K562 (cell line): ENCODE measurements around the gene NECAB3. TPM values are rescaled to one million over a fixed set of nuclear protein-coding genes. Genes with fewer than 3 reads are reported as not detected.

Experiments used
- ARID1B ChIP-seq: fragments of 450-650 bp; IDR thresholded peaks from 2 replicates; pipeline ENCODE4 v1.6.1; 2016; ENCODE audit warnings: antibody characterized with exemption, mild to moderate bottlenecking, inconsistent platforms
- BCL6 ChIP-seq: fragments of 250-450 bp; sonication (Bioruptor Pico); IDR thresholded peaks from 2 replicates; pipeline ENCODE4 v1.4.0; 2020
- CBFB ChIP-seq: sonication (generic); formaldehyde crosslinking; IDR thresholded peaks from 2 replicates; pipeline ENCODE4 v1.4.0; 2020; ENCODE audit warnings: mild to moderate bottlenecking, missing genetic modification reagents
- CBX2 ChIP-seq: fragments of 200-600 bp; sonication (generic); IDR thresholded peaks from one replicate; pipeline ENCODE4 v1.6.1; 2012; ENCODE audit warnings: mild to moderate bottlenecking, low read length, inconsistent platforms; ENCODE audit not compliant: insufficient read depth, poor library complexity, severe bottlenecking
- FOXM1 ChIP-seq, 2 experiments: fragments of 450-650 bp in 1 of 2; sonication (generic) in 1 of 2; formaldehyde crosslinking in 1 of 2; IDR thresholded peaks; 2 replicates each; pipeline versions ENCODE4 v1.6.1 to v1.9.0; 2017 to 2022; ENCODE audit warnings: low read depth in 2 of 2, mild to moderate bottlenecking in 2 of 2, missing genetic modification reagents in 1 of 2, moderate library complexity in 1 of 2
- GTF2A2 ChIP-seq: IDR thresholded peaks from 2 replicates; pipeline ENCODE4 v1.6.1; 2016; ENCODE audit warnings: mild to moderate bottlenecking, missing genetic modification characterization, missing compliant biosample characterization
- HDAC6 ChIP-seq: IDR thresholded peaks from 2 replicates; pipeline ENCODE4 v1.6.1; 2012; ENCODE audit warnings: low read depth, mild to moderate bottlenecking, control low read depth, inconsistent platforms, low read length, moderate library complexity
- HMBOX1 ChIP-seq: sonication (generic); IDR thresholded peaks from 2 replicates; pipeline ENCODE4 v1.6.1; 2016
- KHSRP ChIP-seq: fragments of 450-650 bp; IDR thresholded peaks from 2 replicates; pipeline ENCODE4 v1.6.1; 2017
- MEIS2 ChIP-seq: fragments of 450-650 bp; IDR thresholded peaks from 2 replicates; pipeline ENCODE4 v1.6.1; 2014; ENCODE audit warnings: mild to moderate bottlenecking; ENCODE audit not compliant: partially characterized antibody
- MYNN ChIP-seq, 2 experiments: sonication (generic); formaldehyde crosslinking in 1 of 2; IDR thresholded peaks; 2 replicates each; pipeline versions ENCODE4 v1.5.0 to v1.6.1; 2016 to 2020; ENCODE audit warnings: antibody characterized with exemption in 1 of 2, missing genetic modification reagents in 1 of 2
- RFX1 ChIP-seq: fragments of 450-650 bp; IDR thresholded peaks from 2 replicates; pipeline ENCODE4 v1.6.1; 2016; ENCODE audit warnings: mild to moderate bottlenecking, moderate library complexity
- TCF7L2 ChIP-seq: fragments of 150-350 bp; IDR thresholded peaks from 2 replicates; pipeline ENCODE4 v1.6.1; 2016; ENCODE audit warnings: low read depth, mild to moderate bottlenecking, low read length, moderate library complexity
- TEAD2 ChIP-seq: fragments of 450-650 bp; IDR thresholded peaks from 2 replicates; pipeline ENCODE4 v1.6.1; 2016; ENCODE audit warnings: missing genetic modification characterization, control low read depth, missing compliant biosample characterization
- ZBTB49 ChIP-seq: sonication (generic); formaldehyde crosslinking; IDR thresholded peaks from 2 replicates; pipeline ENCODE4 v1.8.0; 2022; ENCODE audit warnings: missing genetic modification reagents, mild to moderate bottlenecking, borderline replicate concordance
- ZC3H4 ChIP-seq: sonication (generic); formaldehyde crosslinking; IDR thresholded peaks from 2 replicates; pipeline ENCODE4 v1.9.0; 2021; ENCODE audit warnings: missing genetic modification reagents, borderline replicate concordance
- ZNF140 ChIP-seq: fragments of 250-450 bp; sonication (Bioruptor Pico); IDR thresholded peaks from 2 replicates; pipeline ENCODE4 v1.8.0; 2021; ENCODE audit warnings: moderate library complexity, mild to moderate bottlenecking, inconsistent platforms
- ZNF217 ChIP-seq: sonication (generic); formaldehyde crosslinking; IDR thresholded peaks from 2 replicates; pipeline ENCODE4 v1.8.0; 2022; ENCODE audit warnings: mild to moderate bottlenecking, missing genetic modification reagents
- ZNF280A ChIP-seq: fragments of 450-650 bp; IDR thresholded peaks from 2 replicates; pipeline ENCODE4 v1.6.1; 2018; ENCODE audit warnings: mild to moderate bottlenecking, low read depth; ENCODE audit not compliant: partially characterized antibody
- ZNF384 ChIP-seq: IDR thresholded peaks from 2 replicates; pipeline ENCODE4 v1.6.1; 2012; ENCODE audit warnings: low read depth, low read length, improper control_type of control experiment
- polyA plus RNA-seq, 8 experiments: library from polyadenylated mRNA; depleted of rRNA in 4 of 8; stranded (reverse) in 5 of 8; unstranded in 3 of 8; fragments of >200 nt; fragmentation: Nextera tagmentation in 2 of 8; fragmentation: Illumina TruSeq in 1 of 8; extraction: Ambion mirVana in 2 of 8; extraction: Trizol in 1 of 8; gene quantifications; 2 replicates each; pipeline versions ENCODE4 v1.2.1 to v1.2.3, GENCODE V29; 2011 to 2014; ENCODE audit warnings: inconsistent platforms in 1 of 8, missing spikeins in 1 of 8
- total RNA-seq, 7 experiments: library from RNA; depleted of rRNA in 6 of 7; stranded (reverse); fragments of >200 nt in 6 of 7; fragmentation: Illumina TruSeq in 2 of 7; extraction: Trizol in 2 of 7; gene quantifications; 2 replicates each; pipeline versions ENCODE4 v1.2.1 to v1.2.3, GENCODE V29; 2011 to 2021; ENCODE audit warnings: low replicate concordance in 1 of 7
- TF ChIP-seq, protein P1 (sequence below): sonication (generic); formaldehyde crosslinking; IDR thresholded peaks from 2 replicates; pipeline ENCODE4 v1.4.0; 2020; ENCODE audit warnings: mild to moderate bottlenecking, missing genetic modification reagents

Gene NECAB3
- total and polyA plus RNA-seq, 9 of the 15 experiments (the other 6 are each of a cell fraction or from before 2014, with no cell fraction given) = 0.94 to 63.3 (median 31.5) TPM

GRCh38 chr20:33630507-33630906 is 43.7 kb downstream of the NECAB3 start (continued):
- TF ChIP-seq BCL6 (CRISPR knock-in tag) = no peak
- no peak for TF ChIP-seq MYNN (IDR thresholded peaks at IDR 0.05)
- no peak for TF ChIP-seq MYNN (CRISPR knock-in tag; IDR thresholded peaks at IDR 0.05)
- TF ChIP-seq FOXM1 (IDR thresholded peaks at IDR 0.05; ENCODE audit: low read depth) = no peak
- TF ChIP-seq FOXM1 (CRISPR knock-in tag; IDR thresholded peaks at IDR 0.05; ENCODE audit: low read depth) = no peak
- 0 out of 2 replicates have a peak, but pooled peaks have one; percentile 27 for TF ChIP-seq ARID1B
- no peak for TF ChIP-seq CBX2
- TF ChIP-seq RFX1 = no peak
- TF ChIP-seq, protein P1, sequence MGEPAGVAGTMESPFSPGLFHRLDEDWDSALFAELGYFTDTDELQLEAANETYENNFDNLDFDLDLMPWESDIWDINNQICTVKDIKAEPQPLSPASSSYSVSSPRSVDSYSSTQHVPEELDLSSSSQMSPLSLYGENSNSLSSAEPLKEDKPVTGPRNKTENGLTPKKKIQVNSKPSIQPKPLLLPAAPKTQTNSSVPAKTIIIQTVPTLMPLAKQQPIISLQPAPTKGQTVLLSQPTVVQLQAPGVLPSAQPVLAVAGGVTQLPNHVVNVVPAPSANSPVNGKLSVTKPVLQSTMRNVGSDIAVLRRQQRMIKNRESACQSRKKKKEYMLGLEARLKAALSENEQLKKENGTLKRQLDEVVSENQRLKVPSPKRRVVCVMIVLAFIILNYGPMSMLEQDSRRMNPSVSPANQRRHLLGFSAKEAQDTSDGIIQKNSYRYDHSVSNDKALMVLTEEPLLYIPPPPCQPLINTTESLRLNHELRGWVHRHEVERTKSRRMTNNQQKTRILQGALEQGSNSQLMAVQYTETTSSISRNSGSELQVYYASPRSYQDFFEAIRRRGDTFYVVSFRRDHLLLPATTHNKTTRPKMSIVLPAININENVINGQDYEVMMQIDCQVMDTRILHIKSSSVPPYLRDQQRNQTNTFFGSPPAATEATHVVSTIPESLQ (CRISPR knock-in tag) = no peak
- no peak for TF ChIP-seq ZNF217 (CRISPR knock-in tag)
- no peak for TF ChIP-seq CBFB (CRISPR knock-in tag)
- 0 out of 2 replicates have a peak, but pooled peaks have one; percentile 18 for TF ChIP-seq HMBOX1
- no peak for TF ChIP-seq ZC3H4 (CRISPR knock-in tag)
- TF ChIP-seq GTF2A2 = no peak
- TF ChIP-seq MEIS2 = peak; percentile 90
- TF ChIP-seq ZNF280A = no peak
- TF ChIP-seq HDAC6 = no peak
- no peak for TF ChIP-seq KHSRP
- TF ChIP-seq ZNF140 (CRISPR knock-in tag) = no peak
- TF ChIP-seq ZBTB49 = no peak
- TF ChIP-seq ZNF384 = no peak
- TF ChIP-seq TEAD2 (tag) = no peak
- TF ChIP-seq TCF7L2 = no peak
